Hypothalamus (tissue), 51 donors: ENCODE results near the gene RAB33A.

Source experiments
- DNase-seq, 51 donors: peaks; one replicate each; lab custom pipeline; 2025; lab: John Stamatoyannopoulos, UW

The RAB33A gene

DNA sequence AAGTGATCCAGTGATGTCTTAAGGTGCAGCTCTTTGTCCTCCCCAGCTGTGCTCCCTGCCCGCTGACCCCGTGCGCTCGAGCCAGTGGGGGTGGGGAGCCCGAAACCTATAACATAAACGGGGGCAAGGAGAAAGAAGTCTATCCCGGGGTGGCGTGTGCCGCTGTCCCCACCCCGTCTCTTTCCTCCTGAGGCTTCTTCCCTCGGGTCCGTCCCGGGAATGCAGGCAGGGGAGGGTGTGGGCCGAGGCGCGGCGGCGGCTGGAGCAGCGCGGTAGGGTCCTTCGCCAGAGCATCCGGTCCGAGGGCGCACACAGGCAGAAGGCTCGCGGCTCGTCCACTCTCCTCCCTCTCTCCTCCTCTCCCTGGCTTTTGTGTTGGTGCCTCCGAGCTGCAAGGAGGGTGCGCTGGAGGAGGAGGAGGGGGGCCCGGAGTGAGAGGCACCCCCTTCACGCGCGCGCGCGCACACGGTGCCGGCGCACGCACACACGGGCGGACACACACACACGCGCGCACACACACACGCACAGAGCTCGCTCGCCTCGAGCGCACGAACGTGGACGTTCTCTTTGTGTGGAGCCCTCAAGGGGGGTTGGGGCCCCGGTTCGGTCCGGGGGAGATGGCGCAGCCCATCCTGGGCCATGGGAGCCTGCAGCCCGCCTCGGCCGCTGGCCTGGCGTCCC lies at the start of gene RAB33A:
Gene RAB33A (plus strand): TSS at position 517 of the 681 bp plus-strand sequence. CDS start 101 bp downstream, at position 618.
- peak; percentile 1 to 85 (median 44) for DNase-seq

- no peak for DNase-seq
Observed at GRCh38 chrX:130124577-130124976, 47.2 kb upstream of the RAB33A start.

GRCh38 chrX:130125091-130125874 lies 46.5 kb upstream of the RAB33A start:
- DNase-seq, result peak in 18 of 51 donors; percentile 0 to 26 (median 6)

DNA sequence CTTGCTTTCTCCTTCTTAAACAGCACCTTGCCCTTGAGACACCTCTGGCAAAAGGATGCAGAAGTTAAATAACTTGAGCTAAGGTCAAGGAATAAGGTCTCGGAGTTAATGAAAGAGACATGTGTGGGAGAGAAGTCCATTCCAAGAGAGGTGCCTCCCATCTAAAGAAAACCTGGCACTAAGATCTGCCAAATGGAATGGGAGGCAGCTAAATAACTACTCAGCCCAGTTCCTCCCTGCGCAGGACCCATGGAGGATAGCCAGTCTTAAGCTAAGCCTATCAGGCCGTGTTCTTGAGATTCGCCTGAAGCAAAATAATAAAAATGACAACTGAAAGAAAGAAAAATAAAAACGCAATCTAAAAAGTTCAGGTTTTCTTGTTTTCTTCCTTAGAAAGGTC lies 40.8 kb upstream of the RAB33A start:
- no peak for DNase-seq

DNA sequence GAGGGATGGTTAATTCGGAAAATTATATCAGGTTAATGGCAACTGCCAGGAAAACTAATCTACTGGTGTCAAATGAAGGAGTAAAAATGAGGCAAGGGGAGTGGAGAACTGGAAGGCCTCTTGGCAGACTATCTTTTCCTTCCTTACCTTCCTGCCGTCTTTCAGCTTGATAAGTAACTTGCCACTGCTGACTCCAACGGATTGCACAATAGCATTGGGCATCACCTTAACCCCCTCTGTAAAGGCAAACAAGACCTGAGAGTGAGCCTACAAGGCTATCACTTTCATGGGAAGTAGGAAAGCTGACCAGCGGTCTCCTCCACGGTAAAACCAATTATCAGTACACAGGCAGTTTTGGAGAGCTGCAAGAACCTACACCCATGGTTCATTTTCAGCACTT lies 35.3 kb upstream of the RAB33A start:
- DNase-seq, result no peak

DNA sequence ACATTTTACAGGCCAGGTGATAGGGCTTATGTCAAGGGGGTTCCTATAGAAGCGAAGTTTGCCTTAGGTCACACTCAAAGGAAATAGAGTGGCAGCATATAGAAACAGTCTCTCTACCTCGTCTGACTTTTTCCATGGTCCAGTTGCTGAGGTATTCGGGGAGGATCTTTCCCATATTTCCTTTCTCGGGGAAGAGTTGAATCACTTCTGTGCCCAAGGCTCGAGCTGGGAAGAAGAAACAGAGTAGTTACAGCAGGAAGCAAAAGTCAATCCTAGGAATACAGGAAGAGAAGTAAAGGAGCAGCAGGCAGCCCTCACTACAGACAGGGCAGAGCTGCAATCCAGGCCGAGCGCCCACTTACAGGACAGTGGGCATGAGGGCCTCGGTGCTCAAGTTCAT lies 34.8 kb upstream of the RAB33A start:
- DNase-seq, result no peak

GRCh38 chrX:130139474-130140201 lies 32.1 kb upstream of the RAB33A start:
- no peak for DNase-seq

DNA sequence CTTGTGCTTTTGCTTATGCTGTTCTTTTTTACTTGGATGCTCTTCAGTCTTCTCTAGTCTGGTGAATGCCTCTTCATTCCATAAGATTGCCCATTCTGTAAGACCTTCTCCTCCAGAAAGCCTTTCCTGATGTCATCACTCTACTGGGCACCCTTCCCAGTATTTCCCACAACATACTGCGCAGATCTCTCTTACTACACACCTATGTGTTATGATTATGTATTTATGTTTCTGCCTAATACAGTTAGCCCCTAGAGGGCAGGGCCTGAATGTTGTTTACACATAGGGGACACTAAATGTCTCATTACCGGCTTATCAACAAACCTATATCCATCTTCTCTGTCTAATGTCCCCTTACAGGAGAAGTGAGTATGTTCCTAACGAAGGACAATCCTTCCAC lies 27.3 kb upstream of the RAB33A start:
- no peak for DNase-seq

DNA sequence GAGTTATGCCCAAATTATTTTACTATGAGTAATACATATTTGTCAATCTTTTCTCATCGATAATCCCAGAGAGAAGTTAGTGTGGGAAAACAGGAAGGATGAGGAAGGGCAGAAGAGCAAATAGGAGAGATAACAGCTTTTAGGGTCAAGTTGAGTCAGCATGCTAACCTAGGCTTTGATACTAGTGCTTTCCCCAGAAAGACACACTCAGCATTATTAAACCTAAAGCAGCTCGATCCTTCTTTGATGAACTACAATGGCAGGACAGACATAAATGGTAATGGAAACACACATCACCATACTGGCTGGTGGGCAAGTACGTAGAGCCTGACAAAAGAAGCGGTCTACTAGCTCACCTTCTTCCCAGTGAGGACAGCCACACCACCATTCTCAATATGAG lies 26.6 kb upstream of the RAB33A start:
- no peak for DNase-seq

GRCh38 chrX:130147631-130148030 lies 24.1 kb upstream of the RAB33A start:
- DNase-seq, result no peak

- no peak for DNase-seq
Observed at GRCh38 chrX:130155564-130155963, 16.2 kb upstream of the RAB33A start.

GRCh38 chrX:130158311-130158710 lies 13.5 kb upstream of the RAB33A start:
- peak in 1 of 51 donors; percentile 6 for DNase-seq

GRCh38 chrX:130159776-130160175 lies 12.0 kb upstream of the RAB33A start:
- DNase-seq, result no peak

DNA sequence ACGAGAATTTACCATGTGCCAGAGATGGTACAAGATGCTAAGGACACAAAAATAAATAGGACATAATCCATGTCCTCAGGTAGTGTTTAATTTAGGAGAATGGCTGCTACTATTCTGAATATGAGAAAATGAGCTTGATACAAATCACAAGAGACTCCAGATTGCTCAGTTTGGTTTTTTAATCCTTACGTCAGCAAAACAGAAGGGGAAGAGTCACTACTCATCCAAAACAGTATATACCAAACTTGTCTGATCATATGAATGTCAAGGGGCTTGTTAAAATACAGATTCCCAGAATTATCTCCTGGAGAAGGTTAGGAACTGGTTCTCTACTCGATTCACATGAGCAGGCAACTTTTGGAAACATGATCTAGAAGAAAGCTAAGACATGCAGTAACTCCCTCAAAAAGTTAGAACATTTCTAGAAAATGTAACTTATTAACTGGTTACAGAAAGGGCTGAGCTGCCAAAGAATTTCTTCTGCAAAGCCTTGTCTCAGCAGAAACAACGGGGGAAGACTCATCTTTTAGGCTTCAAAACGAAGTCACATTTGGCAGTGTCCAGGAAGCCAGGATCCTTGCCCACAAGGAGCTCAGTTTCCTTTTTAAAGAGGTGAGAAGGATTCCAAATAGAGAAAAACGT lies 9.5 kb upstream of the RAB33A start:
- no peak for DNase-seq

DNA sequence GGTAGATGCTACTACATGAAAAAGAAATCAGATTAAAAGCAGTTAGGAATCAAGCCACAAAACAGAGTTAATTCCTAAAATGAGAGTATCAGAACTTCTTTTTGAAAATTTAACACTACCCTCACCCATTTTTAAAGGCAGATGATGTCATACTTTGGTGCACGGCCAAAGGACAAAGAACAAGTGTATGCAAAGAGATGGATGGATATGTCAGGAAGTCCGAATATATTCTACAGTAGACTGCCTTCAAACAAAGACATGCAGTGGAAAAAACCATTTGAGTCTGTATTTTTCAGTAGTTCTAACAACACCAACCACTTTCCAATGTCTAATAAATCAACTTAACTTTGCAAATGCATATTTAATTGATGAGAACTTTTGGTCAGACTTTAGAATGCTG lies 8.4 kb upstream of the RAB33A start:
- no peak for DNase-seq

DNA sequence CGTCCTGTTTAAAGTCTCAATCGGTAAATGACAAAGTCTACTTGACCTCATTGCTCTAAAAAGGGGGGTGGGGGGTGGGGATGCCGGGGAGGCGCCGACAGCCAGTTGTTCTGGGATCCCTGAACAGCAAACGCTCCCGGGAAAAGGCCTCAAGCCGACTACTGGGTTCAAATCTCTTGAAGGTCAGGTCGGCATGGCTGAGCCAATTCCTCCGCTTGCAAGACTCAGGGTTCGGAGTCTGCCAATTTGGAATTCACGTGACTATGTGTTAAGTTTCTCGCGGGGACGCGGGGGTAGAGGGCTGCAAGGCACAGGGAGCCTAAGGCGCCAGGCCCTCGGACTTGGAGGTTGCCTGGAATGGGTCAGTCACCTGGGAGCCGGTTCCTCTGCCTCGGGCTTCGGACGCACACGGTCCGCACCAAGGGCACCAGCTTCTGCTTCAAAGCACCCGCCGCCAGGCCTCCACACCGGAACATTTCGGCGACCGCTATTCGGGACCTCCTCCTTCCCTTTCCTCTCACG lies 6.5 kb upstream of the RAB33A start:
- DNase-seq, result peak in 10 of 51 donors; percentile 8 to 69 (median 46)

- peak; percentile 30 to 95 (median 77) for DNase-seq
Observed at GRCh38 chrX:130165703-130166502, 5.9 kb upstream of the RAB33A start, which contains the start of gene AIFM1. Gene AIFM1 (minus strand): TSS chrX:130165841. CDS start chrX:130165656, 185 bp downstream.

- no peak for DNase-seq
Observed at GRCh38 chrX:130166503-130166777, 5.3 kb upstream of the RAB33A start.

- DNase-seq, result no peak
Observed at GRCh38 chrX:130167040-130167439, 4.7 kb upstream of the RAB33A start.
